ENCODE measurements around the gene RAPGEF3.

RAPGEF3 gene

GRCh38 chr12:47715393-47715876, 43.2 kb downstream of the RAPGEF3 start:
- peak; percentile 46 to 79 for DNase-seq (ENCODE audit: low read depth in 1 of 2, low spot score in 1 of 2)
- no peak overlapping the region for H3K4me3 ChIP-seq (replicated peaks; ENCODE audit: insufficient read depth, low read length)
- H3K27ac ChIP-seq (replicated peaks), result no peak overlapping the region
- H3K27me3 ChIP-seq (ENCODE audit: insufficient read depth, poor library complexity, severe bottlenecking), result no peaks in the 10 kb centered on the region
- TF ChIP-seq CTCF (IDR thresholded peaks at IDR 0.05; ENCODE audit: insufficient read depth, low read length), result peak; percentile 56
- TF ChIP-seq REST (IDR thresholded peaks at IDR 0.05; ENCODE audit: insufficient replicate concordance, low read depth), result no peak

GRCh38 chr12:47714826-47715386, 43.8 kb downstream of the RAPGEF3 start:
- no peaks in the 10 kb centered on the region for H3K27me3 ChIP-seq (ENCODE audit: insufficient read depth, poor library complexity, severe bottlenecking)
- no peak for TF ChIP-seq REST (IDR thresholded peaks at IDR 0.05; ENCODE audit: insufficient replicate concordance, low read depth)
- no peak for TF ChIP-seq SPI1 (IDR thresholded peaks at IDR 0.05; ENCODE audit: borderline replicate concordance, low read depth)
- no peak for TF ChIP-seq GABPA (IDR thresholded peaks at IDR 0.05; ENCODE audit: low read depth)
- no peak overlapping the region for H3K4me3 ChIP-seq (replicated peaks; ENCODE audit: insufficient read depth, low read length)
- DNase-seq (ENCODE audit: low read depth in 1 of 2, low spot score in 1 of 2), result no peak
- H3K27ac ChIP-seq (replicated peaks), result no peak overlapping the region

GRCh38 chr12:47712171-47712570, 46.5 kb downstream of the RAPGEF3 start:
- H3K27ac ChIP-seq (replicated peaks), result no peak overlapping the region
- TF ChIP-seq POLR2AphosphoS5 (IDR thresholded peaks at IDR 0.05; ENCODE audit: low read depth), result no peak
- TF ChIP-seq GABPA (IDR thresholded peaks at IDR 0.05; ENCODE audit: low read depth), result no peak
- no peak for TF ChIP-seq SPI1 (IDR thresholded peaks at IDR 0.05; ENCODE audit: borderline replicate concordance, low read depth)
- no peak for TF ChIP-seq CTCF (IDR thresholded peaks at IDR 0.05; ENCODE audit: insufficient read depth, low read length)
- TF ChIP-seq REST (IDR thresholded peaks at IDR 0.05; ENCODE audit: insufficient replicate concordance, low read depth), result no peak
- H3K4me3 ChIP-seq (replicated peaks; ENCODE audit: insufficient read depth, low read length), result no peak overlapping the region
- no peaks in the 10 kb centered on the region for H3K27me3 ChIP-seq (ENCODE audit: insufficient read depth, poor library complexity, severe bottlenecking)
- DNase-seq (ENCODE audit: low read depth in 1 of 2, low spot score in 1 of 2), result no peak

All from HL-60 (cell line).